ENCODE data around the gene ARHGAP26. TPM values are rescaled to one million over a fixed set of nuclear protein-coding genes. Genes with fewer than 3 reads are reported as not detected.
A peak's percentile ranks its signal among the peaks of the same experiment; 100 is the strongest.

ARHGAP26 gene
- total RNA-seq, 4 donors from 2014 or later, result 22.3 to 40.7 (median 28.2) TPM

DNA sequence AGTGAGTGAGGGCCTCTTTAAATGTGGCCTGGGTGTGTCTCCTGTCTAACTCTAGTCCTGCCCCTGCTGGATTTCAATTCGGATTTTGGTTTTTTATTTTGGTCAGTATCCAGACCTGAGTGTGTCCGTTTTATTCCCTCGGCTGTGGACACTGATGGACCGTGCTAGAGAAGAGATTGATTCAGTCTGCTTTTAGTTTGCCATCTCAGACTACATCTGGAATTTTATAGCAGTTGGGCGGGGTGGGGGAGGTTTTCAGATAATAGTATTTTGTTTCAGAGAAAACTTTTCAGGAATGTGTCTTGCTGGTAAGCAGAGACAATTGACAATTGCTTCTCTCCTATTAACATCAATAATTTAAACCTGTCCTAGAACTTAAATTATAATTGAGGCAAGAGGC, 308.1 kb downstream of the ARHGAP26 start:
- WGBS, result 61% methylated on average over 5 of the region's 5 CpGs
- TF ChIP-seq POLR2A (IDR thresholded peaks at IDR 0.05; ENCODE audit: low read depth) (no peak), EP300 (IDR thresholded peaks at IDR 0.05) (no peak), POLR2AphosphoS5 (IDR thresholded peaks at IDR 0.05) (no peak)
- TF ChIP-seq, protein P1, sequence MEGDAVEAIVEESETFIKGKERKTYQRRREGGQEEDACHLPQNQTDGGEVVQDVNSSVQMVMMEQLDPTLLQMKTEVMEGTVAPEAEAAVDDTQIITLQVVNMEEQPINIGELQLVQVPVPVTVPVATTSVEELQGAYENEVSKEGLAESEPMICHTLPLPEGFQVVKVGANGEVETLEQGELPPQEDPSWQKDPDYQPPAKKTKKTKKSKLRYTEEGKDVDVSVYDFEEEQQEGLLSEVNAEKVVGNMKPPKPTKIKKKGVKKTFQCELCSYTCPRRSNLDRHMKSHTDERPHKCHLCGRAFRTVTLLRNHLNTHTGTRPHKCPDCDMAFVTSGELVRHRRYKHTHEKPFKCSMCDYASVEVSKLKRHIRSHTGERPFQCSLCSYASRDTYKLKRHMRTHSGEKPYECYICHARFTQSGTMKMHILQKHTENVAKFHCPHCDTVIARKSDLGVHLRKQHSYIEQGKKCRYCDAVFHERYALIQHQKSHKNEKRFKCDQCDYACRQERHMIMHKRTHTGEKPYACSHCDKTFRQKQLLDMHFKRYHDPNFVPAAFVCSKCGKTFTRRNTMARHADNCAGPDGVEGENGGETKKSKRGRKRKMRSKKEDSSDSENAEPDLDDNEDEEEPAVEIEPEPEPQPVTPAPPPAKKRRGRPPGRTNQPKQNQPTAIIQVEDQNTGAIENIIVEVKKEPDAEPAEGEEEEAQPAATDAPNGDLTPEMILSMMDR (IDR thresholded peaks at IDR 0.05), result no peak
- H3K27ac ChIP-seq (replicated peaks in 1 of 4), result no peak overlapping the region
- H3K4me3 ChIP-seq, result no peak overlapping the region
- H3K36me3 ChIP-seq, result peaks cover 0 to 4% (median 0%) of the 10 kb centered on the region in 4 donors
- no peak for DNase-seq (ENCODE audit: extremely low spot score)
- no peaks in the 10 kb centered on the region for H3K9me3 ChIP-seq
- intact Hi-C loops (cut with DNase I), result loop anchor here (5.0 kb wide), 1 partner anchor 51 kb away; no protein-coding TSS in a partner anchor
- peaks cover 0 to 31% (median 20%) of the 10 kb centered on the region in 4 donors for H3K4me1 ChIP-seq
- no peaks in the 10 kb centered on the region for H3K27me3 ChIP-seq

DNA sequence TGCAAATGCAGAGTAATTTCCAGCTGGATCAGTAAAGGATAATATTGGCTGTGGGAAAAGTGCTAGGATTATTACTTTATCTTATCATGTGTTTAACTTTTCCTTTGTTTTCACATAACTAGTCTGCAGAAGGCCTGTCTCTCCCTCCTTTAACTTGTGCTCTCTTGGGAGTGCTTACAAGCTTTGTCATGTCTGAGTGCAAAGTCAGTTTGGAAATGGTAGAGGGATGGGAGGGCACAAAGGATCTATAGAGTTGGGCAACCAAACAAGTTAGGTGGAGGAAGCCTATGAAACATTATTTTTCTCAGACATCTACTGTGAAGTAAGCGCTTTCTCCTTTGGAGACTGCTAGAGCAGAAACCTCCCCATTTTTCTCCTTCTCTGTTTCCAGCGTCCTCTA, 308.8 kb downstream of the ARHGAP26 start:
- Histone ChIP-seq H3K27ac (replicated peaks in 1 of 4) (no peak overlapping the region), H3K4me3 (no peak overlapping the region), H3K9me3 (no peaks in the 10 kb centered on the region), H3K36me3 (peaks cover 0 to 4% (median 0%) of the 10 kb centered on the region in 4 donors), H3K27me3 (no peaks in the 10 kb centered on the region), H3K4me1 (peaks cover 1 to 31% (median 20%) of the 10 kb centered on the region in 4 donors)
- WGBS, result 96% methylated on average over 2 of the region's 2 CpGs
- DNase-seq (ENCODE audit: extremely low spot score), result no peak
- intact Hi-C loops (cut with DNase I), result loop anchor here (5.0 kb wide), 1 partner anchor 52 kb away; no protein-coding TSS in a partner anchor
- TF ChIP-seq EP300 (IDR thresholded peaks at IDR 0.05) (no peak), POLR2AphosphoS5 (IDR thresholded peaks at IDR 0.05) (no peak), POLR2A (IDR thresholded peaks at IDR 0.05; ENCODE audit: low read depth) (no peak)
- TF ChIP-seq, protein P1 (IDR thresholded peaks at IDR 0.05), result no peak

DNA sequence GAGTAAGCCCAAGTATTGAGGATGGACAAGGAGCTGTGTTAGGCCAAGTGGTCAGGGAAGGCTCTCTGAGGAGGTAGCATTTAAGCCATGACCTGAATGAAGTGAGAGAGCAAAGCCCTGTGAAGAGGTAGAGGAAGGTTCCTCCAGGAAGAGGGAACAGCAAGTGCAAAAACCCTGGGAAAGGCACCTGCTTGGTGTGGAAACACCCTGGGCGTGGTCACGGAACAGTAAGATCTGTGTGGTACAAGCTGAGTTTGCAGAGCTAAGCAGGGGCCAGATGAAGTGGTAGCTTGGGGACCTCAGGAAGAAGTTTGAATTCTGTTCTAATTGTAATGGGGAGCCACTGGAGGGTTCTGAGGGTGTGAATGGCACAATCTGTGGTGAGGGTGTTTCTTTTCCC, 310.2 kb downstream of the ARHGAP26 start:
- Histone ChIP-seq H3K9me3 (no peaks in the 10 kb centered on the region), H3K4me3 (no peak overlapping the region), H3K27me3 (no peaks in the 10 kb centered on the region), H3K36me3 (peaks cover 0 to 5% (median 2%) of the 10 kb centered on the region in 4 donors), H3K27ac (replicated peaks in 1 of 4) (no peak overlapping the region), H3K4me1 (peaks cover 7 to 31% (median 13%) of the 10 kb centered on the region in 4 donors)
- 94% methylated on average over 2 of the region's 2 CpGs for WGBS
- DNase-seq (ENCODE audit: extremely low spot score), result no peak
- intact Hi-C loops (cut with DNase I), result no loop called here
- no peak for TF ChIP-seq POLR2AphosphoS5 (IDR thresholded peaks at IDR 0.05)
- no peak for TF ChIP-seq POLR2A (IDR thresholded peaks at IDR 0.05; ENCODE audit: low read depth)
- TF ChIP-seq, protein P1 (IDR thresholded peaks at IDR 0.05), result no peak
- no peak for TF ChIP-seq EP300 (IDR thresholded peaks at IDR 0.05)

DNA sequence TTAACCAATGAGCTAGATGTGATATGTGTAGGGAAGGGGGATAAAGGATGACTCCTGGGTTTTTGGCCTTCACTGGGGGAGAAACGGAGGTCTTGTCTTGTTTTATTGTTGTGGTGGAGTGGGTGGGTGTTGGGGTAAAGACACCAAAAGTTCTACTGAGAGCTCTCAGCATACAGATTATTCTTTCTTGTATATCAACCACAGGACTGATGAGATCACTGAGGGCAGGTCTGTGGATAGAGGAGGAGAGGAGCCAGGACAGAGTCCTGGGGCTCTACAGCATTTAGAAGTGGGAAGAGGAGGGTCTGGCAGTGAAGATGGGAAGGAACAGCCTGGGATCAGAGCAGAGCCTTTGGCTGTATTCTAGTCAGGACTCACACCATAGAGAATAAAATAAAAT, 310.8 kb downstream of the ARHGAP26 start:
- peaks cover 9 to 31% (median 13%) of the 10 kb centered on the region in 4 donors for H3K4me1 ChIP-seq
- H3K27me3 ChIP-seq, result no peaks in the 10 kb centered on the region
- no peak overlapping the region for H3K4me3 ChIP-seq
- peaks cover 0 to 5% (median 2%) of the 10 kb centered on the region in 4 donors for H3K36me3 ChIP-seq
- DNase-seq (ENCODE audit: extremely low spot score), result peak; percentile 31
- TF ChIP-seq POLR2AphosphoS5 (IDR thresholded peaks at IDR 0.05), result no peak
- 94% methylated on average over 1 of the region's 1 CpG for WGBS
- H3K9me3 ChIP-seq, result no peaks in the 10 kb centered on the region
- intact Hi-C loops (cut with DNase I), result no loop called here
- no peak overlapping the region for H3K27ac ChIP-seq (replicated peaks in 1 of 4)

DNA sequence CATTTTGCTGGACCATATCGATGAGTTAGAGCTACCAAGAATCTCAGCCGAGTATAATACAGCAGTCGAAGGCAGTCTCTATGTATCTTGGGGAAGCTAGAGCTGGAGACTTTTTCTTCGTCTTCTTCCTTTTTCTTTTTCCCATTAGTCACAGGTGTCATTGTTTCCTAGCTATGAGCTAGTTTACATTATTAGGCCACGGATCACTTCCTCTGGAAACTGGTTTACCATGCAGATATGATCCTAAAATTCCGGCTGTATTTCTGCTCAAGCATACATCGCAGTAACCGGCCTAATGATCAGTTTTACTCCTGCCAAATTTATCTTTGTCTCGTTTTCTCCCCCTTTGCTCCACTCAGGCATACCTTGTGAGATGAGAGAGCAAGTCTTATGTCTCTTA, 312.8 kb downstream of the ARHGAP26 start:
- H3K36me3 ChIP-seq, result peaks cover 0 to 5% (median 2%) of the 10 kb centered on the region in 4 donors
- TF ChIP-seq, protein P1 (IDR thresholded peaks at IDR 0.05), result no peak
- no peak for TF ChIP-seq POLR2A (IDR thresholded peaks at IDR 0.05; ENCODE audit: low read depth)
- TF ChIP-seq EP300 (IDR thresholded peaks at IDR 0.05), result no peak
- TF ChIP-seq POLR2AphosphoS5 (IDR thresholded peaks at IDR 0.05), result no peak
- peak; percentile 37 for DNase-seq (ENCODE audit: extremely low spot score)
- intact Hi-C loops (cut with DNase I), result no loop called here
- H3K9me3 ChIP-seq, result no peaks in the 10 kb centered on the region
- H3K27me3 ChIP-seq, result no peaks in the 10 kb centered on the region
- no peak overlapping the region for H3K4me3 ChIP-seq
- WGBS, result 81% methylated on average over 9 of the region's 9 CpGs
- peaks cover 12 to 22% (median 18%) of the 10 kb centered on the region in 4 donors for H3K4me1 ChIP-seq
- no peak overlapping the region for H3K27ac ChIP-seq (replicated peaks in 1 of 4)
